ENCODE data around the gene VSIG4.

DNA sequence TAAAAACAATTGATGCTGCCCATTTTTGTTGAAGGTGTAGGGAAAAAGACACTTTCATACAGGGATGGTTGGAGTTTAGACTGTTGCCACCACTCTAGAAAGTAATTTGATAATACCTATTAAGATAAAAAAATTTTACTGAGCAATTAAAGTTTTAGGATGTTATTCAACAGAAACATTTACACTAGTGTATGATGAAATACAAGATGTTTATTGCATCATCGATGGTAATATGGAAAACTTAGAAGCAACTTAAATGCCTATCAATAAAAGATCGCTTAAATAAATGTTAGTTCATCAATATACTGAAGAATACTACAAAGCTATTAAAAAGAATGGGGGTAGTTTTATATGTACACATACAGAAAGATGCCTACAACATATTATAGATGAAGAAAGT, 9.2 kb upstream of the VSIG4 start:
- TF ChIP-seq, protein P1, sequence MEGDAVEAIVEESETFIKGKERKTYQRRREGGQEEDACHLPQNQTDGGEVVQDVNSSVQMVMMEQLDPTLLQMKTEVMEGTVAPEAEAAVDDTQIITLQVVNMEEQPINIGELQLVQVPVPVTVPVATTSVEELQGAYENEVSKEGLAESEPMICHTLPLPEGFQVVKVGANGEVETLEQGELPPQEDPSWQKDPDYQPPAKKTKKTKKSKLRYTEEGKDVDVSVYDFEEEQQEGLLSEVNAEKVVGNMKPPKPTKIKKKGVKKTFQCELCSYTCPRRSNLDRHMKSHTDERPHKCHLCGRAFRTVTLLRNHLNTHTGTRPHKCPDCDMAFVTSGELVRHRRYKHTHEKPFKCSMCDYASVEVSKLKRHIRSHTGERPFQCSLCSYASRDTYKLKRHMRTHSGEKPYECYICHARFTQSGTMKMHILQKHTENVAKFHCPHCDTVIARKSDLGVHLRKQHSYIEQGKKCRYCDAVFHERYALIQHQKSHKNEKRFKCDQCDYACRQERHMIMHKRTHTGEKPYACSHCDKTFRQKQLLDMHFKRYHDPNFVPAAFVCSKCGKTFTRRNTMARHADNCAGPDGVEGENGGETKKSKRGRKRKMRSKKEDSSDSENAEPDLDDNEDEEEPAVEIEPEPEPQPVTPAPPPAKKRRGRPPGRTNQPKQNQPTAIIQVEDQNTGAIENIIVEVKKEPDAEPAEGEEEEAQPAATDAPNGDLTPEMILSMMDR (IDR thresholded peaks at IDR 0.05) = no peak
- TF ChIP-seq POLR2A (IDR thresholded peaks at IDR 0.05) = no peak

Measured in testis (tissue), 2 donors.